GM10248 (cell line): Measurements from ENCODE around the gene CTAG2.

Experiments
- CTCF ChIA-PET: fragments of 300-600 bp; sonication (Branson Sonifier 250); formaldehyde crosslinking; extraction: SDS; loops from one replicate; lab custom pipeline; 2021; ENCODE audit warnings: antibody characterized with exemption; lab: Yijun Ruan, JAX
- POLR2A ChIA-PET: fragments of 350-650 bp; sonication (Branson Sonifier 250); formaldehyde crosslinking; extraction: SDS; loops from one replicate; lab custom pipeline; 2020; ENCODE audit warnings: antibody characterized with exemption; lab: Yijun Ruan, JAX
- DNase-seq: peaks from one replicate; pipeline ENCODE4 v3.0.0; 2012; ENCODE audit errors: extremely low spot score
- TF ChIP-seq, protein P1 (sequence below): IDR thresholded peaks from 2 replicates; pipeline ENCODE4 v1.5.1; 2012; ENCODE audit warnings: mild to moderate bottlenecking, low read depth; ENCODE audit errors: extremely low read depth, missing control alignments, control extremely low read depth

Gene CTAG2

DNA sequence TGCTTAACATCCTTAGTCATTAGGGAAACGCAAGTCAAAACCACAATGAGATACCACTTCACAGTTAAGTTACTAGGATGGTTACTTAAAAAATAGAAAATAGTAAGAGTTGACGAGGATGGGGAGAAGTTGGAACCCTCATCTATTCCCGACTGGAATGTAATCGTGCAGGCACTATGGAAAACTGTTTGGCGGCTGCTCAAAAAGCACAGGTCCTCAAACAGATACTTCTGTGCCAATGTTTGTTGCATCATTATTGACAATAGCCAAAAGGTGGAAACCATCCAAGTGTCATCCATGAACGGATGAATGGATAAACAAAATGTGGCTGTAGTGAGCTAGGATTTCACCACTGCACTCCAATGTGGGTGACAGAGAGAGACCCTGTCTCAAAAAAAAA lies 46.0 kb downstream of the CTAG2 start:
- CTCF ChIA-PET = no interaction called here
- DNase-seq = no peak
- TF ChIP-seq, protein P1, sequence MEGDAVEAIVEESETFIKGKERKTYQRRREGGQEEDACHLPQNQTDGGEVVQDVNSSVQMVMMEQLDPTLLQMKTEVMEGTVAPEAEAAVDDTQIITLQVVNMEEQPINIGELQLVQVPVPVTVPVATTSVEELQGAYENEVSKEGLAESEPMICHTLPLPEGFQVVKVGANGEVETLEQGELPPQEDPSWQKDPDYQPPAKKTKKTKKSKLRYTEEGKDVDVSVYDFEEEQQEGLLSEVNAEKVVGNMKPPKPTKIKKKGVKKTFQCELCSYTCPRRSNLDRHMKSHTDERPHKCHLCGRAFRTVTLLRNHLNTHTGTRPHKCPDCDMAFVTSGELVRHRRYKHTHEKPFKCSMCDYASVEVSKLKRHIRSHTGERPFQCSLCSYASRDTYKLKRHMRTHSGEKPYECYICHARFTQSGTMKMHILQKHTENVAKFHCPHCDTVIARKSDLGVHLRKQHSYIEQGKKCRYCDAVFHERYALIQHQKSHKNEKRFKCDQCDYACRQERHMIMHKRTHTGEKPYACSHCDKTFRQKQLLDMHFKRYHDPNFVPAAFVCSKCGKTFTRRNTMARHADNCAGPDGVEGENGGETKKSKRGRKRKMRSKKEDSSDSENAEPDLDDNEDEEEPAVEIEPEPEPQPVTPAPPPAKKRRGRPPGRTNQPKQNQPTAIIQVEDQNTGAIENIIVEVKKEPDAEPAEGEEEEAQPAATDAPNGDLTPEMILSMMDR = no peak
- POLR2A ChIA-PET = no interaction called here

DNA sequence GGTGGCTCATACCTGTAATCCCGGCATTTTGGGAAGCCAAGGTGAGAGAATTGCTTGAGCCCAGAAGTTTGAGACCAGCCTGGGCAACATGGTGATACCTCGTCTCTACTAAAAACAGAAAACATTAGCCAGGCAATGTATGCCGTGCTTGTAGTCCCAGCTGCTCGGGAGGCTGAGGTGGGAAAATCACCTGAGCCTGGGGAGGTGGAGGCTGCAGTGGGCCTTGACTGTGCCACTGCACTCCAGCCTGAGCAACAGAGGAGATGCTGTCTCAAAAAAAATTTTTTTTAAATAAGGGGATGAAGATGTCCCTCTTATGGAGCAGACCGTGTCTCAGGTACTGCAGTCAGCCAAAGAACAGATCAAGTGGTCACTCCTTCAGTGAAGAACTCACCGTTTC lies 47.8 kb downstream of the CTAG2 start:
- TF ChIP-seq, protein P1 = no peak
- ChIA-PET CTCF (no interaction called here), POLR2A (no interaction called here)
- no peak for DNase-seq

DNA sequence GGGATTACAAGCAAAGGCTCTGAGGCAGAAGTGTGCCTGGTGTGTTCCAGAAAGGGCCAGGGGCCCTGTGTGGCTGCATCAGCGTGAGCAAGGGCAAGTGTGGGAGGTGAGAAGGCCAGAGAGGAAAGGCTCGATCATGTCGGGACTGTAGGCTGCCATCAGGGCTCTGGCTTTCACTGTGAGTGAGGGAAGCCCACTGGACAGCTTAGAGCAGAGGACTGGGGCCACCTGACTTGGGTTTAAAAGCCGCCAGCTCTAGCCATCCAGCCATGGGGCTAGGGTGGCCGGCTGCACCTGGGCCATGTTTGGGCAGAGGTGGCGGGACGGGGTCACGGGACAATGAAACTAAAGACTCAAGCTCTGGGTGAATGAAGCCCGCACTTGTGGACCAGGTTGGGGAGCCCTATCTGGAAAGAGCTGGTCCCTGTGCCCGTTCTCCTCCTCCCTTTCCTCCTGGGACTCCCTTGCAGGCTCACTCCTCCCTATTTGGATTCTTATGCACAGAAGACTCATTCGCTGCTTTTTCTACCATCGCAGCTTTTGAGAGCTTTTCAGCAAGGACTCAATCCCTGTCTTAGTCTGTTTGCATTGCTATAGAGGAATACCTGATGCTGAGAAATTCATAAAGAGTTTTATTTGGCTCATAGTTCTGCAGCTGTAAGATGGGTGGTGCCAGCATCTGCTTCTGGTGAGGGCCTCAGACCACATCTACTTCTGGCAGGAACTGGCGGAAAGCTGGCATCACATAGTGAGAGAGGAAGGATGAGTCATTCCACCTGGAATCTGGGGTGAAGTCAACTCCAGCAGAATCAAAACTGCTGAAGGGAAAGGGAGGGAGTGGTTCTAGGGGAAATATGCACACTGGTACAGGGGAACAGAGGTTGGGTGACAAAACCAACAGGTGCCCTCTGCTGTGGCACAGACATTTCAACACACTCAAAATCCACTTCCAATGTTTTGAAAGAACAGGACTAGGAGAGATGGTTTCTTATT lies 49.6 kb downstream of the CTAG2 start:
- DNase-seq = peak; percentile 2
- ChIA-PET POLR2A (no interaction called here), CTCF (no interaction called here)
- TF ChIP-seq, protein P1 = no peak

DNA sequence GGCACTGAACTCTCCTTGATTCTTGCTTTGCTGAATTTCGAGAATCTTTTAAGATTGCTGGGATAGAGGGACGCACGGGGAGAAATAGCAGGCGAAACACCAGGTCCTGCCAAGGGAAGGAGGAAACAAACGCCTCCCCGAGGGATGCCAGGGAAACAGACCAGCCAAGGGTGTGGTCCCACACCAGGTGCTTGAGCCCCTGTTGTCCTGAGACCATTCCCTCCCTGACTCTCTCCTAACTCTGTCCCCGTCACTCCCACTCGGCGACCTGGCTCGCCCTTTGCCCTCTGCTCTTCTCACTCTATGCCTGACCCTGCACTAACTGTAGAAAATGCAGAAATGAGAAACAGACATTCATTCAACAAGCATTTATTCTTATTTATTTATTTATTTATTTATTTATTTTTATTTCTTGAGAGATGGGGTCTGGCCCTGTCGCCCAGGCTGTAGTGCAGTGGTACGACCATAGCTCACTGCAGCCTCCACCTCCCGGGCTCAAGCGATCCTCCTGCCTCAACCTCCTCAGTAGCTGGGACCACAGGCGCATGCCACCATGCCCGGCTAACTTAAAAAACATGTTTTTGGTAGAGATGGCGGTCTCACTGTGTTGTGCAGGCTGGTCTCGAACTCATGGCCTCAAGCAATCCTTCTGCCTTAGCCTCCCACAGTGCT lies 50.5 kb downstream of the CTAG2 start:
- POLR2A ChIA-PET = no interaction called here
- CTCF ChIA-PET = no interaction called here
- no peak for DNase-seq
- TF ChIP-seq, protein P1 = no peak

DNA sequence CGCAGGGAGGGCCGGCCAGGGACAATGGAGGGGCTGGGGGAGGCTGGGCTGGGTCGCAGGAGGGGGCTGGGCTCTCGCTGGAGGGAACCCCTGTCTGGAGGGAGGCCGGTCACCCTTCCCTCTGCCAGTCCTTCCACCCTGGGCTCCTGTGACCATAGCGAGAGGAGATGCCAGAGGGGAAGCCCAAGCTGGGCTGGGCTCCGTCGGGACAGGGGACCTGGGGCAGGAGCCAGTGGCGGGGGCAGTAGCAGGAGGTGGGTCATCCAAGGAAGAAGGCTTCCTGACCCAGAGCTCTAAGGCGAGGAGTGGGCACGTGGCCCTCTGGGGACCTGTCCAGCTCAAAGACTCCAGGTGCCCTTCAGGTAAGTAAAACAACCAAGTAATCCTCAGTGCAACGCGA lies 51.2 kb downstream of the CTAG2 start:
- POLR2A ChIA-PET = no interaction called here
- CTCF ChIA-PET = no interaction called here

More for the DNA sequence above, 51.2 kb downstream of the CTAG2 start:
- peak; percentile 3 for DNase-seq
- TF ChIP-seq, protein P1 = no peak
